HG02588 (cell line): ENCODE results near the gene SELENON.

Experiments used
- ATAC-seq: cut with Tn5 transposase; IDR thresholded peaks from one replicate; pipeline ENCODE4 v1.9.1; 2021; ENCODE audit warnings: mild to moderate bottlenecking, moderate library complexity; ENCODE audit not compliant: unreplicated experiment

Gene SELENON, protein sequence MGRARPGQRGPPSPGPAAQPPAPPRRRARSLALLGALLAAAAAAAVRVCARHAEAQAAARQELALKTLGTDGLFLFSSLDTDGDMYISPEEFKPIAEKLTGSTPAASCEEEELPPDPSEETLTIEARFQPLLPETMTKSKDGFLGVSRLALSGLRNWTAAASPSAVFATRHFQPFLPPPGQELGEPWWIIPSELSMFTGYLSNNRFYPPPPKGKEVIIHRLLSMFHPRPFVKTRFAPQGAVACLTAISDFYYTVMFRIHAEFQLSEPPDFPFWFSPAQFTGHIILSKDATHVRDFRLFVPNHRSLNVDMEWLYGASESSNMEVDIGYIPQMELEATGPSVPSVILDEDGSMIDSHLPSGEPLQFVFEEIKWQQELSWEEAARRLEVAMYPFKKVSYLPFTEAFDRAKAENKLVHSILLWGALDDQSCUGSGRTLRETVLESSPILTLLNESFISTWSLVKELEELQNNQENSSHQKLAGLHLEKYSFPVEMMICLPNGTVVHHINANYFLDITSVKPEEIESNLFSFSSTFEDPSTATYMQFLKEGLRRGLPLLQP

DNA sequence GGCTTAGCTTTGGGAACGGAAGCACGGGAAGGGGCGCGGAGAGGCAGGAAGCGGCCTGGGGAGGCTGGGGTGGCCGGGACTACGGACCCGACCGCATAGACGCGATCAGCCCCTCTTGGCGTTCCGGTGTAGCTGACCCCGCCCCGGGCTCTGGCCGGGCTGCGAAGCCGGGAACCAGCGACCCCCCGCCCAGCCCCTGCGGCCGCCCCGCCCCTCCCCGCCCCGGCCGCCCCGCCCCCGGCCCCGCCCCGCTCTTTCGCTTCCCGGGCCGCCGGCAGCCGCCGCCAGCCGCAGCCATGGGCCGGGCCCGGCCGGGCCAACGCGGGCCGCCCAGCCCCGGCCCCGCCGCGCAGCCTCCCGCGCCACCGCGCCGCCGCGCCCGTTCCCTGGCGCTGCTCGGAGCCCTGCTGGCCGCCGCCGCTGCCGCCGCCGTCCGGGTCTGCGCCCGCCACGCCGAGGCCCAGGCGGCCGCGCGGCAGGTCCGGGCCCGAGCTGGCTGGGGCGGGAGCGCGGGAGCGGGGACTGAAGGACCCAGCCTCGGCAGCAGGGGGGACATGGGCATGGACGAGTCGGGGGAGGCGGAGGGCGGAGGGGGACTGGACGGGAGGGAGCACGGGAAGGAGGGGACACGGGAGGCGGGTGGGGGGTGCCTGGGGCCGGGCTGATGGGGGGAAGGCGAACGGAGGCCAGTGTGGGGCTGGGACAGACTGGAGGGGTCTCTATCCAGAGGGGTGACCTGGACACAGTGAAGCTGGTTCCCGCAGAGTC is at the start of gene SELENON:
Gene SELENON, plus strand, starts transcription at position 259 of the 768 bp plus-strand sequence. Its CDS starts 38 bp downstream, at position 297.
- no peak for ATAC-seq

DNA sequence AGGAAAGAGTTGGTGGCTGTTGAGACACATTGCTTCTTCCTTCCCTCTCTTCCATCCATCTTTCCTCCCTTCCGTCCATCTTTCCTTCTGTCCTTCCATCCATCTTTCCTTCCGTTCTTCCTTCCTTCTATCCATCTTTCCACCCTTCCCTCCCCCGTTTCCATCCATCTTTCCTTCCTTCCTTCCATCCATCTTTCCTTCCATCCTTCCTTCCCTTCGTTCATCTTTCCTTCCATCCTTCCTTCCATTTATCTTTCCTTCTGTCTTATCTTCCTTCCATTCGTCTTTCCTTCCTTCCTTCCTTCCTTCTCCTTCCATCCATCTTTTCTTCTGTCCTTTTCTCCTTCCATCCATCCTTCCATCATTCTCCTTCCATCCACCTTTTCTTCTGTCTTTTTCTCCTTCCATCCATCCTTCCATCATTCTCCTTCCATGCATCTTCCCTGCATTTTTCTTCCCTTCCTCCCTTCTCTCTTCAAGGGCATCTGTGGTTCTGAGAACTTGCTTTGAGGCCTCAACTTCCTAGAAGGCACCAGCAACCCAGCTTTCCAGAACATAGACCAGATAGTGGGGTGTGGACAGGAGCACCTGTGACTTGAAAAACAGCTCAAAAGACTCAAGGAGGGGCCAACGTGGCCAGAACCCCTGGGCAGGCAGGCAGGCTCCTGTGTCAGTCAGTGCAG is 48.9 kb upstream of the SELENON start:
- no peak for ATAC-seq

DNA sequence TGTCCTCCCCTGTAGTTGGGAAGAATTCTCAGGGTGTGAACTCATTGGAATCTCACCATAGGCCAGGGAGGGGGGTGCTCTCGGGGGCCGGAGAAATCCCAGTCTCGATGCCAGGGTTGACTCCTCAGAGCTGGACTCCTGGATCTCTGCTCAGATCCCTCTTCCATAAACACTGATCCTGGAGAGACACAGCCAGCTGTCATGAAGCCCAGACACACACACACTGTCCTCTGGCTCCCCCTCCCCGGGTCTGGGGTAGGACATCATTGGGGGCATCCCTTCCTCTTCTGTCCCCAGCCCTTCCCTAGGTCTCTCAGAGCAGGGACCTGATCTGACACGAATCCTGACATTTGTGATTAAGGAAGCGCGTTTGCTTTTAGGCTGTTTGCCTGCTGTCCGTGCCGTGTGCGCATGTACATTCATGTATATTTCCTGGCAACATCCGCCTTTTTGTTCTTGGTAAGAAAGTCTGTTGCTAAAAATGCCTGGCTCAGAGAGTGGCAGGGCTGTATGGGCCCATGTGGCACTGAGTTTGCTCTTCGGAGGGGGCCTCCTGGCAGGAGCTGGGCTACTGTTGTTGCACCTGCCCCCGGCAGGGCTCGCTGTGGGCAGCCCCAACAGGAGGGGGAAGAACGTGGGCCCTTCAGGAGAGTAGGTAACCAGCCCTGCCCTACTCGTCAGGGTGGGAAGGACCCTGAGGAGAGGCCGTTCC is 45.4 kb upstream of the SELENON start:
- ATAC-seq = no peak

DNA sequence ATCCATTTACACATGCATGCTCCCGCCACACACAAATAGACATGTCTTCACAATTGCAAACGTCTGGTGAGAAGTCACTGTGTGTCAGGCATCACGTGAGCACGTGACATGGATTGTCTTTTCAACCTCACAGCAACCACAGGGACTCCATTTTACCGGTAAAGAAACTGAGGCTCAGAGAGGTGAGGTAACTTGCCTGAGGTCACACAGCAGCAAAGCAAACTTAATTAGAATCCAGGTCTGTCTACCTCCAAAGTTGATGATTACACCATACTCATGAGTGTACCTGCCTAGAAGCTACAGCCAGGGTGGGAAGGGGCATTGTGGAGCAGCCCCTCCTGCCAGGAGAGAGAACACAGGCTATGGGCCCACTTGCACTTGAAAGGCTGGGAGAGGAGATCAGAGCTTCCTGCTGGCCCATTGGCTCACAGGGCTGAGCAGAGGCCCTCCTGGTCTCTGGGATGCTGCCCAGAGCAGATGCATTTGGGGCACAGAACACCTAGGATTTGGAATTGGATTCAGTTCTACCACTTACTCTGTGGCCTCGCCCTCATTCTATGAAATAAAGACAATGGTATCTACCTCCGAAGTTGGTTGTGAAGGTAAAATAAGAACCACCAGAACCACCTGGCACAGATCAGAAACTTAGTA is 44.4 kb upstream of the SELENON start:
- ATAC-seq = no peak

DNA sequence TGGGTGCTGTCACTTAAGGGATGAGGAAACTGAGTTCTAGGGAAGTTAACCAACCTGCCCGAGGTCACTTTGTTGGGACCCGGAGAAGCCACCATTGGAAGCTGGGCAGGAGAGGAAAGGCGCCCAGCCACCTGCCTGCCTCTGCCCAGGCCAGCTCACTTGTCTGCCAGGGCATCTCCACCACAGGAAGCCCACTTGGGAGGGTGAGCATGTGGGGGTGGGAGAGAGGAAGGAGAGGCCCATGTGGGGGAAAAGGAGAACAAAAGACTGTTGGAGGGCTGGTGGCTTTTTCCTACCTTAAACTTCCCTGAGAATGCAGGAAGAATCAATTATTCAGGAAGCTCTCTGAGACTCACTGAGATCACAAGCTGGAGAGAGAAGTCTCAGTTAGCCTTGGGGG is 43.8 kb upstream of the SELENON start:
- ATAC-seq = no peak

DNA sequence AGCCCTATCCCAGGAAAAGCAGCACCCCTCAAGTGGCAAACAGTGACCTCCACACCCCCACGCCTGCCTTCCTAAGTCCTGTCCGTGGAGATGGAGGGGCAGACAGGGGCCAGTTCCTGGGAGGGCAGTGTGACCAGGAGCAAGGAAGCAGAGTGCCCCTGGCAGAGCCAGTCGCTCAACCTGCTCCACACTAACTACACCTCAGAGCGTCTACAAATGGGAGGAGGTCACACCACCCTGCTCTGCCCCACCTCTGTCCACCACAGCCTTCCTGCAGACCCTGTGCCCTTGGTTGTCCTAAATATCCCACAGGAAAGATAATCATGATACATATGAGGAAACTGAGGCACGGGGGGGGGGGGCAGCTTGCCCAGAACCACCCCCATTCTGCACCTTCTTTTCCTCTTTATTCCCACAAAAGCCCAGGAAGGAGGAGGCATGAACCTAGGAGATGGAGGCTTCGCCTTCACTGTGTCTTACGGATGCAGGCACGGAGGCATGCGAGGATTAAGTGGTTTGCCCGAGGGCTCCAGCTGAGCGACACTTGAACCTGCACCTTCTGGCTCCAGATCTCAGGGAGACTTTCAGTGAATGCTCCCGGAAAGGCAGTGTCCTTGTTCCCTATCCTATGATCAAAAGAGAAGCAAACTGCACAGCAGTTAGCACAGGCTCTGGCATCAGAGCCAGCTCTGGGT is 42.7 kb upstream of the SELENON start:
- ATAC-seq = no peak

DNA sequence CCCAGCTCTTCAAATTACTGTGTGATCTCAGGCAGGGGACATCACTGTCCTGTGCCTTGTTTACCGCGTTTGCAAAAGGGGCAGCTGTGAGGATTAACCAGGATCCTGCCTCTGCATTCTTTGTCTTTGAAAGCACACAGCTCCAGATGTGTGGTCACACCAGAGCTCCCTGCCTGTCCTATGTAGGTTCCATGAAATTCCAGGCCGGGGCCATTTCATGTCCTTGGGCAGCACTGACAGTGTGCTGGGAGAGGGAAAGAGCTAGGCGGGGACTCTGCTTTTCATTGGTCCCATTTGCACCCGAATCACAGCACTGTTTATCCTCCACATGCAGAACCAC is 42.2 kb upstream of the SELENON start:
- ATAC-seq = no peak

DNA sequence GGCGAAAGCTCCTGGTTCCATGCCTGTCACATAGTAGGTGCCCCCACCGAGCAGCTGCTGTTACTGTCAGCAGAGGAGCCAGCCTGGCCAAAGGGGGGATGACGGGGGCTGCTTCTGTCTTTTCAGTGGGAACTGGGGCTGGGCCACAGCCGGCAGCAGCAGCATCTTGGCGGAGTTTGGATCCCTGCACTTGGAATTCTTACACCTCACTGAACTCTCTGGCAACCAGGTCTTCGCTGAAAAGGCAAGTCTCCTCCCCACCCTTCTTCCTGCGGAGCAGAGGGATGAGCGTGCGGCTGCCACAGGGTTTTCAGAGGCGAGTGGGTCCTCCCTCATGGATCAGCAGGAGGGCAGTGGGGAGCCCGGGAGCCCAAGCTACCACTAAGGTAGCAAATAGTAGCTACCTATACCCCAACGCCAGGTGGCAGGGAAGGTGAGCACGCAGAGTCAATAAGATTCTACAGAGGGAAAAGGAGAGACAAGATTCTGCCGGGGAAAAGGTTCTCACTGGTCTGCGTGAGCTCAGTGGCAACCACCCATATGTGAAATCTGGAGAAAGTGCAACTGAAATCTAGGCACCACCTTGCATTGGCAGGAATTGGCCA is 41.4 kb upstream of the SELENON start:
- ATAC-seq = no peak

DNA sequence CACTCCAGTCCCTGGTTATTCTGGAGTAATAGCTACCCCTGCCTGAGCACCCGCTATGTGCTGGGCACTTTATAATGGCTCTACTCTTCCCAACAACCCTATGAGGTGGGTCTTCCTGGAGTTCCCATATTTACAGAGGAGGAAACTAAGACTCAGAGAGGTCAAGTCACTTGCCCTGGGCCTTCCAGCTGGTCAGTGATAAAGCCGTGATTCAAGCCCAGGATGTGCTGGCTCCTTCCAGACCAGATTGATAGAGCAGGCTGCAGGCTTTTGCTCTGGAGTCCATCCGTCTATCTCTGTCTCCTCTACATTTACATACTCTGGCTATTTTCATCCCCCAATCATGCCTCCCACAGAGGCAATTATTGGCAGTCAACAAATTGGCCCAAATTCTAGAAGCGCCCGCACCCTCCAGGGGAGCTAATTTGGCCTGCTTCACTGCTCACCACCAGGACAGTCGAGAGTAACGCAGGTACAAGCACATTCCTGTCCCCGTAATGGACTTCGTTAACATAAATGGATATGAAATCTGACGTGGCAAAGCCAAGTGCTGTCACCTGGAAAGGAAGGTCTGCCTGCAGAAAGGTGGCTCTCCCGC is 39.8 kb upstream of the SELENON start:
- no peak for ATAC-seq

DNA sequence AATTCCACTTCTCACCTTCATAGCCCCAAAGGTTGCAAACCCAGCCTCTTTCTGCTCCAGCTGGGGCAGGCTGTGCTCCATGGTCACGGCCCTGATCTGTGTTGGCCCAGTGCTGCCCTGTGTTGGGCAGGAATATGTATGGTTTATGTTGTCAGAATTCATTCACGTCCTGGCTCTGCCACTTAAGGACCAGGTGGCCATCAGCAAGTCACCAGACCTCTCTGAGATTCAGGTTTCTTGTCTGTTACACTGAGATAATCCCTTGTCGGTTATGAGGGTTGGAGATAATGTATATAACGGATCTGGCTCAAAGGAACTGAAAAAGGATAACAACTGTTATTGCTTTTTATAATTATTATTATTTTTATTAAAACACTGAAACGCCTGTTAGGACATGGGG is 39.1 kb upstream of the SELENON start:
- ATAC-seq = no peak

DNA sequence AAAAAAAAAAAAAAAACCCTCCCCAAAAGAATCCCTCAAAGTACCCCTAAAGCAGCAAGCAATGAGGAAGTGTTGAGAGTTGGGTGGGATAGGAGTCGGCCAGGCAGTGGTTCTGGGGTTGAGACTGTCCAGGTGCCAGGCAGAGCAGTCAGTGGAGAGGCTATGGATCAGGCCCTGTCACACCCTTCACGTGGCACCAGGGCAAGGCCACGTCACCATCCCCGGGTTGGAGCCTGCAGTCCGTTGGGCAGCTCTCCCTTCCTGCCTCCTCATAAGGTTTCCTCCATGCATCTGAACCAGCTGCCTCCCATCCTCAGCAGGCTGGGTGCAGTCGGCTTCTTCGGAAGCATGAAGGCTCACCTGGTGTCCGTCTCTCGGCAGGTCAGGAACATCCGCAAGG is 36.5 kb upstream of the SELENON start:
- no peak for ATAC-seq

DNA sequence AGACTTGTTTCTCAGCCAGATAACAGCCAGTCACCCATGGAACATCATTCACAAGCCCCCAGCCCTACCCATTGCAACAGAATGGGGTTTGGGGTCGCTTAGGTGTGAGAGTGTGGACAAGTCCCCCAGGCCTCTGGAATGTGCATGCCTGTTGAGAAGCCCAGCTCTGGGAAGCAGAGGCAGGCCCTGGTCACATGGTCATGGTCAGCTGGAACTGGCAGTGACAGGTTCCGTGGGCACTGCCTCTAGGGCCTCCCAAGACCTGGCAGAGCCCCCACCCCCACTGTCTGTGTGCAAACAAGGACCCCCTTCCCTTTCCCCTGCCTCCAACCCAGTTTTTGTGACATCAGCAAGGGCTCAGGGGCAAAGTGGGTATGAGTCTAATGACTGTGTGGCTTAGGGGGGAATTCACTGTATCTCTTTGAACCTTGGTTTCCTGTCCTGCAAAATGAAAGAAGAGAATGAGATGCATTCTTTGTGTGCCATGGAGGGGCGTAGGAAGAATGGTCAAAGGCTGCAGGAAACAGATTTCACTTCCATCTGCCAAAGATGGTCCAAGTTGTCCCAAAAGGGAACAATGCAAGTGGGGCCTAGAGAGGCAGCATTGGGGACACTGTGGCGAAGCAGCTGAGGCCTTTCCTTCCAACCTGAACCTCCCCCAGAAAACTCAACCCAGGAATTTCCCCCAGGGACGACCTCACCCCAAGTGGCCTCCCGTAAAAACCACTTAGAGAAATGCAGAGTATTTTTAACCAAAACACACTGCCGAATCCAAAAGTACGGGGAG is 34.7 kb upstream of the SELENON start:
- ATAC-seq = no peak

DNA sequence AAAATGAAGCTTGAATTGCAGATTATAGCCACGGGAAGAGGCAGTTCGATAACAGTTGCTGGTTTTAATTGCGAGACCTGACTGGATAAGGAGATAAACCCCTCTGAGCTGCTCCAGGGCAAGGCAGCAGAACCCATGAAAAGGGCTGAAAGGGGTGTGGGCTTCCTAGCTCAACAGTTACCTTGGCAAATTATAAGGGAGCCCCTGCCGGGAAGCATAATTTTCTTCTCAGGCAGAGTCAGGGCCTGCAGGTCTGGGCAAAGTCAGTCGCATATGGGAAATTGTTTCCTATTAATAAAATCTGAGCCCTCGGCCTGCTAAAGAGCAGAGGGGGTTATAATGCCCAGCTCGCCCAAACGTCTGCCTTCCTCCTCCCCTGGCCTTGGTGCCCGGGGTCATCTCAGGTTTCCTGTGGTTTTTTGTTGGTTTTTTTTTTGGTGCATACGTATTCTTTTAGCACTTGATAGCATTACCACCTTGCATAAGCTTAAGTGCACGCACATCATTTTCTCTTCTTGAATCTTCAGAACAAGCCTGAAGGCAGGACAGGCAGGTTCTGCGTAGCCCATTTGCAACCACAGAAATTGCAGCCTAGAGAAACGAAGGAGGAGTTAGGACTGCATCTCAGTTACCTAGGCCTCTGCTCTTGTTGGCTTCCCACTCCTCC is 33.9 kb upstream of the SELENON start:
- ATAC-seq = no peak

DNA sequence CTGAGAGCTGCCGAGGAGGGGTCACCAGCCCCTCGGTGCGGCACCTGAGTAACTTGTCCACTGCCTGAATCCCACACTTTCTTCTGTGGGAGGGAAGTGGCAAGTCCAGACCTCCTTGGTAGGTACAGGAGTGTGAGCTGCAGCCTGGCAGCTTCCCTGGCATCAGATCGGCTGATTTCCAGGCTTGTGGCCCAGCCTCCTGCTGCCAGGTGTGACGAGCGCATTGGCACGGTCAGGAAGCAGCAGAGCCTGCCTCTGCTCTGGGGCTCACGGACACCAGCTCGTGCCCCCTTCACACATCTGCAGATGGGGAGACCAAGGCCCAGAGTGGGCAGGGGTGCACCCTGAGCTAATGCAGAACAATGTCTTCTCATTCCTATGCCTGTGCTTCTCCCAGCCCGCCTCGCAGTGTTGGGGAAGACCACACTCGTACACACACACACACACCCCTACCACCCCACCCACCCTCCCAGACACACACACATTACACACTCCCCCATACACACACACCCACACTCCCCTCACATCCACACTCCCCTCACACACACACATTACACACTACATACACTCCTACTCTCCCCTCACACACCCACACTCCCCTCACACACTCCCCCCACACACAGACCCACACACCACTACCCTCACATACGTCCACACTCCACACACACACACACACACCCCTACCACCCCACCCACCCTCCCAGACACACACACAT is 33.1 kb upstream of the SELENON start:
- no peak for ATAC-seq

DNA sequence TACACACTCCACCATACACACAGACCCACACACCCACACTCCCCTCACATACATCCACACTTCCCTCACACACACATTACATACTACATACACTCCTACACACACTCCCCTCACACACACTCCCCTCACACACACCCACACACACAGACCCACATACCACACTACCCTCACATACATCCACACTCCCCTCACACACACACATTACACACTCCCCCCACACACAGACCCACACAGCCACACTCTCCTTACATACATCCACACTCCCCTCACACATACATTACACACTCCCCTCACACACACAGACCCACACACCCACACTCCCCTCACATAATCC is 32.6 kb upstream of the SELENON start:
- ATAC-seq = no peak

DNA sequence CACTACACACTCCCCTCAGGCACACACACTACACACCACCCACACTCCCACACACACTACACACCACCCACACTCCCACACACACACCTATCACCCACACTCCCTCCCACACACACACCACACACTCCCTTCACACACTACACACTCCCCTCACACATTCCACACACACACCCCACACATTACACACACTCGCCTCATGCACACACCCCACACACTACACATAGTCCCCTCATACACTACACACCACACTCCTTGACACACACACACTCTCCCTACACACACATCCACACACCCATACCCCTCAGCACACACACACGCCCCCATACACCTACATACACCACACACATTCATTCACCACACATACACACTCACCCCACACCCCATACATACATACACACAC is 31.0 kb upstream of the SELENON start:
- ATAC-seq = no peak
